Measurements from ENCODE around the gene PDF. TPM values are rescaled to one million over a fixed set of nuclear protein-coding genes. Genes with fewer than 3 reads are reported as not detected.
"Not testable (repeated sequence)": the region's sequence is repeated elsewhere in the genome, so short reads cannot be mapped to it uniquely, and the experiment has no call there.

PDF gene
- total and polyA plus RNA-seq, 2 donors (not counting 1 experiment from before 2014, with no cell fraction given) = 8.7 to 14.4 TPM

DNA sequence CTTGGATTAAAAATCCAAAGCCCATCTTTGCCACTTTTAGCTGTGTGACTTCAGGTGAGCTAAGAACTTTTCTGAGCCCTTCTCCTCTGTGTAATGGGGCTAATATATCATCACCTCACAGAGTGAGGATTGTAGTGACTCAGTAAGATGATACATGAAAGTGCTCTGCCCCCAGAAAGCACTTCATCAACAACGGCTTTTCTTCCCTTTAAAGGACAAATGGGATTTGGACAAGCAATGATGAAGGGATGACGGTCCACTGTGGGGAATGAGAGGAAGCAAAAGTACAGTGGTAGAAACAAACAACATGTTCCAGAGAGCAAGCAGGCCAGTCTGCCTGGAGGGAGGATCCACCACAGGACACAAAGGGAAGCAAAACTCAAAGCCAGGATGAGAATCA lies 35.5 kb upstream of the PDF start:
- no peak for TF ChIP-seq EZH2 (IDR thresholded peaks at IDR 0.05; ENCODE audit: low read length, missing control alignments)
- TF ChIP-seq, protein P1, sequence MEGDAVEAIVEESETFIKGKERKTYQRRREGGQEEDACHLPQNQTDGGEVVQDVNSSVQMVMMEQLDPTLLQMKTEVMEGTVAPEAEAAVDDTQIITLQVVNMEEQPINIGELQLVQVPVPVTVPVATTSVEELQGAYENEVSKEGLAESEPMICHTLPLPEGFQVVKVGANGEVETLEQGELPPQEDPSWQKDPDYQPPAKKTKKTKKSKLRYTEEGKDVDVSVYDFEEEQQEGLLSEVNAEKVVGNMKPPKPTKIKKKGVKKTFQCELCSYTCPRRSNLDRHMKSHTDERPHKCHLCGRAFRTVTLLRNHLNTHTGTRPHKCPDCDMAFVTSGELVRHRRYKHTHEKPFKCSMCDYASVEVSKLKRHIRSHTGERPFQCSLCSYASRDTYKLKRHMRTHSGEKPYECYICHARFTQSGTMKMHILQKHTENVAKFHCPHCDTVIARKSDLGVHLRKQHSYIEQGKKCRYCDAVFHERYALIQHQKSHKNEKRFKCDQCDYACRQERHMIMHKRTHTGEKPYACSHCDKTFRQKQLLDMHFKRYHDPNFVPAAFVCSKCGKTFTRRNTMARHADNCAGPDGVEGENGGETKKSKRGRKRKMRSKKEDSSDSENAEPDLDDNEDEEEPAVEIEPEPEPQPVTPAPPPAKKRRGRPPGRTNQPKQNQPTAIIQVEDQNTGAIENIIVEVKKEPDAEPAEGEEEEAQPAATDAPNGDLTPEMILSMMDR (conservative IDR thresholded peaks at IDR 0.05 in 1 of 2, IDR thresholded peaks at IDR 0.05 in 1 of 2; ENCODE audit: low read depth in 1 of 2, low read length in 2 of 2) = no peak
- H3K79me2 ChIP-seq (ENCODE audit: control insufficient read depth, insufficient read depth, low read length) = no peaks in the 10 kb centered on the region
- no peaks in the 10 kb centered on the region for H3K9me3 ChIP-seq (ENCODE audit: control insufficient read depth, insufficient read depth, low read depth, low read length)
- H3K4me1 ChIP-seq (ENCODE audit: control insufficient read depth, extremely low read depth, insufficient read depth, low read length) = no peaks in the 10 kb centered on the region
- no peaks in the 10 kb centered on the region for H4K20me1 ChIP-seq (ENCODE audit: control insufficient read depth, extremely low read depth, insufficient read depth, low read length)
- no peaks in the 10 kb centered on the region for H3K27me3 ChIP-seq (ENCODE audit: control insufficient read depth, insufficient read depth, low read length)
- H3K4me3 ChIP-seq (replicated peaks in 1 of 4; ENCODE audit: control extremely low read depth in 1 of 4, insufficient read depth in 1 of 4, low read depth in 3 of 4, low read length in 4 of 4) = no peak overlapping the region
- DNase-seq (ENCODE audit: low read depth in 2 of 2) = peak in 1 of 2 donors; percentile 36
- H3K27ac ChIP-seq (ENCODE audit: insufficient read depth, low read length) = no peak overlapping the region
- no peak overlapping the region for H2AFZ ChIP-seq (ENCODE audit: low read length)
- no peak overlapping the region for H3K4me2 ChIP-seq (ENCODE audit: extremely low read depth, insufficient read depth, low read length)
- no peak overlapping the region for H3K9ac ChIP-seq (ENCODE audit: insufficient read depth, low read length)
- peaks cover 19% of the 10 kb centered on the region for H3K36me3 ChIP-seq (ENCODE audit: control insufficient read depth, insufficient read depth, low read length)

DNA sequence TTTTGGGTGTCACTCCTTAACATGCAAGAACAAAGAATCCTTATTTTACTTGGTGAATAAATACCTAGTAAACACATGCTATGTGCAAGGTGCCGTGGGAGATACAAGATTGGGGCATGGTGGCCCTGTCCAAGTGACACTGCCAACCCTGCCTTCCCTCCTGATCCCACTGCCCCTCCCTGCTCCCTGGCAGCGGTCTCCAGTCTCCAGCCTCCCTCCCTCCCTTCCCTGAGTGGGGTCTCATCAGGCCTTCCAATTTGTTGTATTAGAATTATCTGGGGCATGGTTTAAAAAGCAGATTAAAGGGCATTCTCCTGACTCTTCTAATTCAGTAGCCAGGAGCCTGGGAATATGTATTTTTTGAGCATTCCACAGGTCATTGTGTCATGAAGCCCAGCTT lies 33.7 kb upstream of the PDF start:
- Histone ChIP-seq H3K36me3 (ENCODE audit: control insufficient read depth, insufficient read depth, low read length) (peaks cover 14% of the 10 kb centered on the region), H3K9ac (ENCODE audit: insufficient read depth, low read length) (no peak overlapping the region), H3K4me2 (ENCODE audit: extremely low read depth, insufficient read depth, low read length) (no peak overlapping the region), H3K4me3 (replicated peaks in 1 of 4; ENCODE audit: control extremely low read depth in 1 of 4, insufficient read depth in 1 of 4, low read depth in 3 of 4, low read length in 4 of 4) (no peak overlapping the region), H3K79me2 (ENCODE audit: control insufficient read depth, insufficient read depth, low read length) (no peaks in the 10 kb centered on the region), H3K9me3 (ENCODE audit: control insufficient read depth, insufficient read depth, low read depth, low read length) (no peaks in the 10 kb centered on the region), H2AFZ (ENCODE audit: low read length) (no peak overlapping the region), H4K20me1 (ENCODE audit: control insufficient read depth, extremely low read depth, insufficient read depth, low read length) (no peaks in the 10 kb centered on the region), H3K4me1 (ENCODE audit: control insufficient read depth, extremely low read depth, insufficient read depth, low read length) (no peaks in the 10 kb centered on the region), H3K27me3 (ENCODE audit: control insufficient read depth, insufficient read depth, low read length) (no peaks in the 10 kb centered on the region), H3K27ac (ENCODE audit: insufficient read depth, low read length) (no peak overlapping the region)
- TF ChIP-seq EZH2 (IDR thresholded peaks at IDR 0.05; ENCODE audit: low read length, missing control alignments) = no peak
- TF ChIP-seq, protein P1 (conservative IDR thresholded peaks at IDR 0.05 in 1 of 2, IDR thresholded peaks at IDR 0.05 in 1 of 2; ENCODE audit: low read depth in 1 of 2, low read length in 2 of 2) = no peak
- DNase-seq (ENCODE audit: low read depth in 2 of 2) = no peak

DNA sequence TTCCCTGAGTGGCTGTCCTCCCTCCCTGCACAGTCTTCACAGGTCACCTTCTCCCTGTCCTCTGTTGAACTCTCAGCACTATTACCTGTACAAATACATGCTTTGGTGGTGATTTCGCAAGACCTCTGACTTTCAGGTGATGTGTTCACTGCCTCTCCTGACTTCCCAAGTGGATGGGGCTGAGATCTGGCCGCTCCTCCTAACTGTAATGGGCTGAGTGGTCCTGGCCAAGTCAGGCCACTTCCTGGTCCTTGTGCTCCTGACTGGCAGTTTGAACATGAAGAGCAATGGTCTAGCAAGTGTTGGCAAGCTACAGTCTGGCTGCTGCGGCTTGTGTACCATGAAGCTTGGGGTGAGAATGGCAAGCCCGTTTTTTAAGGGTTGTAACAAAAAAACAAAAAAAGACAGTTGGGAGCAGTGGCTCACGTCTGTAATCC lies 32.9 kb upstream of the PDF start:
- TF ChIP-seq, protein P1 (conservative IDR thresholded peaks at IDR 0.05 in 1 of 2, IDR thresholded peaks at IDR 0.05 in 1 of 2; ENCODE audit: low read depth in 1 of 2, low read length in 2 of 2) = no peak
- no peak for TF ChIP-seq EZH2 (IDR thresholded peaks at IDR 0.05; ENCODE audit: low read length, missing control alignments)
- Histone ChIP-seq H3K4me2 (ENCODE audit: extremely low read depth, insufficient read depth, low read length) (no peak overlapping the region), H3K27ac (ENCODE audit: insufficient read depth, low read length) (no peak overlapping the region), H3K9me3 (ENCODE audit: control insufficient read depth, insufficient read depth, low read depth, low read length) (no peaks in the 10 kb centered on the region), H3K36me3 (ENCODE audit: control insufficient read depth, insufficient read depth, low read length) (peaks cover 14% of the 10 kb centered on the region), H3K4me1 (ENCODE audit: control insufficient read depth, extremely low read depth, insufficient read depth, low read length) (no peaks in the 10 kb centered on the region), H3K79me2 (ENCODE audit: control insufficient read depth, insufficient read depth, low read length) (no peaks in the 10 kb centered on the region), H3K27me3 (ENCODE audit: control insufficient read depth, insufficient read depth, low read length) (no peaks in the 10 kb centered on the region), H3K4me3 (replicated peaks in 1 of 4; ENCODE audit: control extremely low read depth in 1 of 4, insufficient read depth in 1 of 4, low read depth in 3 of 4, low read length in 4 of 4) (no peak overlapping the region), H4K20me1 (ENCODE audit: control insufficient read depth, extremely low read depth, insufficient read depth, low read length) (no peaks in the 10 kb centered on the region), H2AFZ (ENCODE audit: low read length) (no peak overlapping the region), H3K9ac (ENCODE audit: insufficient read depth, low read length) (no peak overlapping the region)
- no peak for DNase-seq (ENCODE audit: low read depth in 2 of 2)

DNA sequence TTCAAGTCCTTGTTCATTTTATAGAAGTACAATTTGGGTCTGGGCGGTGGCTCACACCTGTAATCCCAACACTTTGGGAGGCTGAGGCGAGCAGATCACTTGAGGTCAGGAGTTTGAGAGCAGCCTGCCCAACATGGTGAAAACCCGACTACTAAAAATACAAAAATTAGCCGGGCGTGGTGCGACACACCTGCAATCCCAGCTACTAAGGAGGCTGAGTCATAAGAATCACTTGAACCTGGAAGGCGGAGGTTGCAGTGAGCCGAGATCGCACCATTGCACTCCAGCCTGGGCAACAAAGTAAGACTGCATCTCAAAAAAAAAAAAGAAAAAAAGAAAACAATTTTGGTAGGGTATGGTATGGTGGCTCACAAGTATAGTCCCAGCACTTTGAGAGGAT lies 29.7 kb upstream of the PDF start:
- not testable (repeated sequence) for H3K36me3 ChIP-seq (ENCODE audit: control insufficient read depth, insufficient read depth, low read length); H3K4me3 ChIP-seq (replicated peaks in 1 of 4; ENCODE audit: control extremely low read depth in 1 of 4, insufficient read depth in 1 of 4, low read depth in 3 of 4, low read length in 4 of 4); H3K79me2 ChIP-seq (ENCODE audit: control insufficient read depth, insufficient read depth, low read length); H3K4me2 ChIP-seq (ENCODE audit: extremely low read depth, insufficient read depth, low read length); H3K9me3 ChIP-seq (ENCODE audit: control insufficient read depth, insufficient read depth, low read depth, low read length); H3K27ac ChIP-seq (ENCODE audit: insufficient read depth, low read length); H3K9ac ChIP-seq (ENCODE audit: insufficient read depth, low read length); H4K20me1 ChIP-seq (ENCODE audit: control insufficient read depth, extremely low read depth, insufficient read depth, low read length); H3K27me3 ChIP-seq (ENCODE audit: control insufficient read depth, insufficient read depth, low read length); H2AFZ ChIP-seq (ENCODE audit: low read length); DNase-seq (ENCODE audit: low read depth in 2 of 2); H3K4me1 ChIP-seq (ENCODE audit: control insufficient read depth, extremely low read depth, insufficient read depth, low read length)

Data from fibroblast of lung (primary cell).